GM19351 (cell line): ENCODE measurements around the gene VEZT.
"Not testable (repeated sequence)": the region's sequence is repeated elsewhere in the genome, so short reads cannot be mapped to it uniquely, and the experiment has no call there.

Source experiments
- ATAC-seq: cut with Tn5 transposase; IDR thresholded peaks from one replicate; pipeline ENCODE4 v1.9.1; 2021; ENCODE audit warnings: mild to moderate bottlenecking, moderate library complexity; ENCODE audit not compliant: unreplicated experiment

VEZT gene

GRCh38 chr12:95220190-95220589 lies 2.6 kb downstream of the VEZT start:
- no peak for ATAC-seq

- ATAC-seq = no peak
Measured at GRCh38 chr12:95220726-95221125, 3.1 kb downstream of the VEZT start.

GRCh38 chr12:95224202-95225170 lies 6.9 kb downstream of the VEZT start:
- no peak for ATAC-seq

GRCh38 chr12:95225645-95226212 lies 8.1 kb downstream of the VEZT start:
- no peak for ATAC-seq

- ATAC-seq = no peak
Measured at GRCh38 chr12:95227818-95228356, 10.3 kb downstream of the VEZT start.

- no peak for ATAC-seq
Measured at GRCh38 chr12:95228617-95229016, 11.0 kb downstream of the VEZT start.

GRCh38 chr12:95229636-95230035 lies 12.0 kb downstream of the VEZT start:
- ATAC-seq = no peak

GRCh38 chr12:95230313-95230712 lies 12.7 kb downstream of the VEZT start:
- ATAC-seq = no peak

- ATAC-seq = no peak
Measured at GRCh38 chr12:95231190-95231589, 13.6 kb downstream of the VEZT start.

GRCh38 chr12:95234187-95234586 lies 16.6 kb downstream of the VEZT start:
- ATAC-seq = not testable (repeated sequence)

GRCh38 chr12:95235621-95236020 lies 18.0 kb downstream of the VEZT start:
- not testable (repeated sequence) for ATAC-seq

GRCh38 chr12:95237315-95237714 lies 19.7 kb downstream of the VEZT start:
- ATAC-seq = no peak

GRCh38 chr12:95238150-95238549 lies 20.5 kb downstream of the VEZT start:
- ATAC-seq = no peak

- no peak for ATAC-seq
Measured at GRCh38 chr12:95239216-95239615, 21.6 kb downstream of the VEZT start.

GRCh38 chr12:95239835-95240234 lies 22.2 kb downstream of the VEZT start:
- not testable (repeated sequence) for ATAC-seq

GRCh38 chr12:95240556-95240955 lies 22.9 kb downstream of the VEZT start:
- no peak for ATAC-seq

GRCh38 chr12:95241138-95241537 lies 23.5 kb downstream of the VEZT start:
- ATAC-seq = not testable (repeated sequence)

- no peak for ATAC-seq
Measured at GRCh38 chr12:95241761-95242506, 24.3 kb downstream of the VEZT start.

- ATAC-seq = no peak
Measured at GRCh38 chr12:95243497-95244183, 26.0 kb downstream of the VEZT start.

- no peak for ATAC-seq
Measured at GRCh38 chr12:95244350-95244749, 26.7 kb downstream of the VEZT start.

- no peak for ATAC-seq
Measured at GRCh38 chr12:95248095-95248494, 30.5 kb downstream of the VEZT start.
